PC-9 (cell line): ENCODE results near the gene PPP2R2C. TPM values are rescaled to one million over a fixed set of nuclear protein-coding genes. Genes with fewer than 3 reads are reported as not detected.

ENCODE experiments used
- BruUV-seq: library from RNA; stranded (reverse); fragments of 400-500 nt; replicated peaks from 2 replicates; lab custom pipeline; 2021; lab: Mats Ljungman, UMichigan
- CTCF ChIA-PET: fragments of 300-600 bp; sonication (Branson Sonifier 250); formaldehyde crosslinking; loops from one replicate; lab custom pipeline; 2022; ENCODE audit warnings: antibody characterized with exemption; lab: Charles Lee
- POLR2A ChIA-PET: fragments of 300-600 bp; sonication (Branson Sonifier 250); formaldehyde crosslinking; loops from one replicate; lab custom pipeline; 2022; ENCODE audit warnings: antibody characterized with exemption; ENCODE audit not compliant: unreplicated experiment; lab: Charles Lee
- DNase-seq, 2 experiments: peaks; one replicate each; pipeline versions ENCODE4 v3.0.0 to v3.0.0-alpha.2; 2015 to 2022; ENCODE audit warnings: mixed read lengths in 1 of 2
- H2AFZ ChIP-seq: fragments of 200-600 bp; sonication (generic); 2 replicates; pipeline ENCODE4 v1.8.1; 2017; ENCODE audit warnings: antibody characterized with exemption
- H3F3A ChIP-seq: fragments of 200-600 bp; sonication (generic); 2 replicates; pipeline ENCODE4 v1.8.1; 2017; ENCODE audit warnings: antibody characterized with exemption, mild to moderate bottlenecking, low read depth; ENCODE audit not compliant: insufficient read depth
- H3K27ac ChIP-seq: fragments of 200-600 bp; sonication (generic); 2 replicates; pipeline ENCODE4 v1.6.1; 2016; ENCODE audit warnings: mixed run types
- H3K27me3 ChIP-seq: fragments of 200-600 bp; sonication (generic); 2 replicates; pipeline ENCODE4 v1.6.1; 2016; ENCODE audit warnings: low read depth, mixed run types; ENCODE audit not compliant: insufficient read depth
- H3K36me3 ChIP-seq: fragments of 200-600 bp; sonication (generic); 2 replicates; pipeline ENCODE4 v1.6.1; 2016; ENCODE audit warnings: low read depth, mixed run types
- H3K4me1 ChIP-seq: fragments of 200-600 bp; sonication (generic); replicated peaks from 2 replicates; pipeline ENCODE4 v1.6.1; 2016; ENCODE audit warnings: mixed run types; ENCODE audit not compliant: insufficient read depth
- H3K4me2 ChIP-seq: fragments of 200-600 bp; sonication (generic); 2 replicates; pipeline ENCODE4 v1.6.1; 2017; ENCODE audit warnings: mixed run types
- H3K4me3 ChIP-seq: fragments of 200-600 bp; sonication (generic); 2 replicates; pipeline ENCODE4 v1.6.1; 2016; ENCODE audit warnings: mixed run types
- H3K79me2 ChIP-seq: fragments of 200-600 bp; sonication (generic); 2 replicates; pipeline ENCODE4 v1.6.1; 2017; ENCODE audit warnings: low read depth, mixed run types
- H3K9me2 ChIP-seq: fragments of 200-600 bp; sonication (generic); 2 replicates; pipeline ENCODE4 v1.8.1; 2017; ENCODE audit warnings: mild to moderate bottlenecking; ENCODE audit not compliant: insufficient read depth
- H3K9me3 ChIP-seq: fragments of 200-600 bp; sonication (generic); 2 replicates; pipeline ENCODE4 v1.8.1; 2016; ENCODE audit warnings: low read depth; ENCODE audit not compliant: insufficient read depth
- H4K20me1 ChIP-seq: fragments of 200-600 bp; sonication (generic); 2 replicates; pipeline ENCODE4 v1.8.1; 2017; ENCODE audit not compliant: insufficient read depth
- CTCF ChIP-seq: fragments of 200-600 bp; sonication (generic); conservative IDR thresholded peaks from 2 replicates; pipeline ENCODE4 v1.6.1; 2017; ENCODE audit warnings: mixed run types, antibody characterized with exemption, mild to moderate bottlenecking, moderate library complexity
- EZH2 ChIP-seq: fragments of 200-600 bp; sonication (generic); IDR thresholded peaks from 2 replicates; pipeline ENCODE4 v1.8.0; 2017; ENCODE audit warnings: antibody characterized with exemption, low read depth
- intact Hi-C: fragments of 100-400 bp; cut with micrococcal nuclease; formaldehyde crosslinking; loops from one replicate; pipeline ENCODE4 v1.10.0; 2022; ENCODE audit not compliant: unreplicated experiment
- total RNA-seq: library from RNA; stranded (reverse); gene quantifications from 2 replicates; pipeline ENCODE4 v1.2.3, GENCODE V29; 2021

The PPP2R2C gene
- total RNA-seq, 1 experiment from 2014 or later, result 40.9 TPM

- no peaks in the 10 kb centered on the region for H3K9me3 ChIP-seq
- H3K36me3 ChIP-seq, result no peaks in the 10 kb centered on the region
- H3K4me1 ChIP-seq, result peaks cover 23% of the 10 kb centered on the region
- intact Hi-C loops, result no loop called here
- peaks cover 21% of the 10 kb centered on the region for H4K20me1 ChIP-seq
- no peak for TF ChIP-seq CTCF
- H3K27me3 ChIP-seq, result no peaks in the 10 kb centered on the region
- H3K4me2 ChIP-seq, result no peak overlapping the region
- DNase-seq, result no peak
- peaks cover 11% of the 10 kb centered on the region; the same call in 1 of the 2 replicates for H3K79me2 ChIP-seq
- peaks cover 21% of the 10 kb centered on the region for H3F3A ChIP-seq
- H3K27ac ChIP-seq, result no peak overlapping the region
- POLR2A ChIA-PET, result no interaction called here
- BruUV-seq, result no TSS peak
- H3K4me3 ChIP-seq, result no peak overlapping the region
- no peak overlapping the region for H2AFZ ChIP-seq
- no peaks in the 10 kb centered on the region for H3K9me2 ChIP-seq
- CTCF ChIA-PET, result no interaction called here
Observed at GRCh38 chr4:6277139-6277802, 195.1 kb downstream of the PPP2R2C start.

- ChIA-PET CTCF (no interaction called here), POLR2A (interaction anchor here (0.6 to 0.7 kb wide), 2 partner anchors 34 to 465 kb away, joined by 3 to 32 read pairs; no protein-coding TSS in a partner anchor)
- Histone ChIP-seq H3K27me3 (no peaks in the 10 kb centered on the region), H3K27ac (no peak overlapping the region), H3K4me3 (no peak overlapping the region), H3K79me2 (peaks cover 11% of the 10 kb centered on the region; the same call in 1 of the 2 replicates), H3K4me1 (peaks cover 28% of the 10 kb centered on the region), H3K9me2 (no peaks in the 10 kb centered on the region), H3F3A (peaks cover 22% of the 10 kb centered on the region), H4K20me1 (peaks cover 21% of the 10 kb centered on the region), H3K4me2 (no peak overlapping the region), H2AFZ (no peak overlapping the region), H3K36me3 (no peaks in the 10 kb centered on the region), H3K9me3 (no peaks in the 10 kb centered on the region)
- TF ChIP-seq EZH2, result no peak
- TF ChIP-seq CTCF, result no peak
- intact Hi-C loops, result no loop called here
- no TSS peak for BruUV-seq
- DNase-seq, result no peak
Observed at GRCh38 chr4:6275898-6276806, 196.3 kb downstream of the PPP2R2C start.

GRCh38 chr4:6275351-6275750 lies 197.1 kb downstream of the PPP2R2C start:
- H4K20me1 ChIP-seq, result peaks cover 27% of the 10 kb centered on the region
- no peaks in the 10 kb centered on the region for H3K36me3 ChIP-seq
- no peak for DNase-seq
- H3K9me2 ChIP-seq, result no peaks in the 10 kb centered on the region
- ChIA-PET POLR2A (interaction anchor here (0.6 kb wide), 1 partner anchor 466 kb away, joined by 32 read pairs; no protein-coding TSS in a partner anchor), CTCF (no interaction called here)
- H3K4me2 ChIP-seq, result no peak overlapping the region
- no peaks in the 10 kb centered on the region for H3K9me3 ChIP-seq
- peaks cover 22% of the 10 kb centered on the region for H3F3A ChIP-seq
- intact Hi-C loops, result no loop called here
- no peak overlapping the region for H2AFZ ChIP-seq
- no TSS peak for BruUV-seq
- H3K4me3 ChIP-seq, result no peak overlapping the region
- H3K79me2 ChIP-seq, result peaks cover 11% of the 10 kb centered on the region; the same call in 1 of the 2 replicates
- no peak overlapping the region for H3K27ac ChIP-seq
- TF ChIP-seq CTCF (no peak), EZH2 (no peak)
- H3K27me3 ChIP-seq, result no peaks in the 10 kb centered on the region
- peaks cover 34% of the 10 kb centered on the region for H3K4me1 ChIP-seq
